Measurements from ENCODE around the gene RANBP17.
"Not testable (repeated sequence)": the region's sequence is repeated elsewhere in the genome, so short reads cannot be mapped to it uniquely, and the experiment has no call there.

The RANBP17 gene

GRCh38 chr5:170861917-170862766 is at the start of gene RANBP17:
TSS of gene RANBP17 (plus strand) at chr5:170862018.
- DNase-seq (ENCODE audit: low read depth) = no peak

- no peak for DNase-seq (ENCODE audit: low read depth)
These were observed 48.6 kb upstream of the RANBP17 start for GRCh38 chr5:170813231-170813630.

GRCh38 chr5:170817195-170817594 is 44.6 kb upstream of the RANBP17 start:
- DNase-seq (ENCODE audit: low read depth) = no peak

GRCh38 chr5:170818232-170818631 is 43.6 kb upstream of the RANBP17 start:
- peak; percentile 5 for DNase-seq (ENCODE audit: low read depth)

- no peak for DNase-seq (ENCODE audit: low read depth)
These were observed 42.0 kb upstream of the RANBP17 start for GRCh38 chr5:170819824-170820223.

DNA sequence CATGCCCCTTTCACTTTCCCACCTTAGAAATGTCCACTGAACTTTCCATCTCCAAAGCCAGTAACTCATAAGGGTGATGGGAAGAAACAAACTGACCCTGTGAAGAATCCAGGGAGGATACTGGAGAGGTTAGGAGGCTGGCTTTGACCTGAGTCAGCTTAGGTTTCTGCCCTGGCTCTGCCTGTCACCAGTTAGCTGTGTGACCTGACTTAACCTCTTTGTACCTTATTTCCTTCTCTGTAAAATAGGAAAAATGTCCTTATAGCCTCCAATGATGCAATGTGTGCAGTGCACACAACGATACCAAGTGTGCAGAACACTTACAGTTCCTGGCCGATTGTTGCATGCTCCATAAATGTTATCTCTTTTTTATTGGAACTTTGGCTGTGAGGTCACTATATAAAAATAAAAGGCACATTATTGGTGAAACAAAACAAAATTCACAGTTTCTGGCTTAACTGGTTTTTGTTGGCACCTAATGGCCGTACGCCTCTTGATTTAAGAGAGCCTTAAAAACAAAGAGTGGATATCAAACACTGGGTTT is 40.5 kb upstream of the RANBP17 start:
- no peak for DNase-seq (ENCODE audit: low read depth)

- DNase-seq (ENCODE audit: low read depth) = no peak
These were observed 35.7 kb upstream of the RANBP17 start for GRCh38 chr5:170826117-170826516.

DNA sequence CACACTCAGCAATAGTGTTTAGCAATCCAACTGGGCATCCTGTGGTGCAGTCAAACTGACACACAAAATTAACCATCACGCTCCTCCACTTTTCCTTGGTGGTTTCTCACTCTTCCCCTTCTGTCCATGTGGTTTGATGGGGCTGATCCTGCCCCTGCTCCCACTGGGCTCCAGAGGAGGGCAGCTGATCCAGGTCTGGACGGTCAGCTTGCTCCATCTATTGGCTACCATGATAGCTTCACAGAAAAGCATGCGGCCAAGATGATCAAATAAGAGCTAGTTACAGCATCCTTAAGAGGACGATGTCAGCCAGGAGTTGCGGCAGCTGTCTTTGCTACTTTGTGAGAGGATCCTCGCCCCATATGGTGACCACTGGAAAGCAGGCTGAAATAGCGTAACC is 29.6 kb upstream of the RANBP17 start:
- DNase-seq (ENCODE audit: low read depth) = no peak

DNA sequence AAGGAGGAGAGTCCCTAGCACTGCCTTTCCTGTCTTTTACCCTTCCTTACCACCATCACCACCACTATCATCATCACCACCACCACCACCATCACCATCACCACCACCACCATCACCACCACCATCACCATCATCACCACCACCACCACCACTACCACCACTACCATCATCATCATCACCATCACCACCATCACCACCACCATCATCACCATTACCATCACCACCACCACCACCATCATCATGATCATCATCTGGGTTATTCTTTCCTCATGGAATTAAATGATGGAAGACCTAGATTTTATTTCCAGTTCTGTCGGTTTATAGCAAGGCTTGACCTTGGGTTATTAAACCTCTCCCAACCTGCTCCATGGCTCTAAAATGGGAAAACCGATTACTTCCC is 27.8 kb upstream of the RANBP17 start:
- not testable (repeated sequence) for DNase-seq (ENCODE audit: low read depth)

DNA sequence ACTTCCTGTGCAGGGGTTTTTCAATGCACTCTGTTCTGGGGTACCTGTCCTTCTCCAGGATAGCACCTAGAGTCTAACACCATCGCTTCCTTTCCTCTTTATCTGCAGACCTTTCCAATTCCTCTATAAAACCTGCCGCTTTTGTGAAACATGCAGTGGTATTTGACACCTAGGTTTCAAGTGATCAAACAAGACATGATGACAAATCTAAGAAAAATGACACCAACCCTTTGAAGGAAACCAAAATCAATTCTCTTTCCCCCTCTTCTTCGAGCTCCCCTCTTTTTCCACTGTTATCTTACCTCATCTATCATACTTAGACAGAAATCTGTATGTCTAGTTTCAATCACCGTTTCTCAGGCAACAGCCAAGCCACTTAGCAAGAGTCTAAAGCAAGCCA is 25.6 kb upstream of the RANBP17 start:
- DNase-seq (ENCODE audit: low read depth) = no peak

DNA sequence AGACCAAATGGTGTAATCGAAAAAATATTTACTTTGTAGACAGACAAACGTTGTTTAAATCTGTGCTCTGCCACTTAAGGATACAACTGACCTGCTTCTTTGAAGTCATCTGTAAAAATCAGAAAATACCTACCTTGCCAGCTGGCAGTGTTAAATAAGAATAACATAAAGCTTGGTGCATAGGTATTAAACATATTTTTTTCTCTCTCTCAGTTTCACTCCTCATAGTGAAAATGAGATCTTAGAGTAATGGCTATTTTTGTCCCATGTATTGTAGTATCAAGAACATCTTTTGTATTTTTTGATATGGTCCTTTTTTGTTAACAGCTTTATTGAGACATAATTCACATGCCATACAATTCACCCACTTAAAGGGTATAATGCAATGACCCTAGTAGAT is 17.9 kb upstream of the RANBP17 start:
- no peak for DNase-seq (ENCODE audit: low read depth)

DNA sequence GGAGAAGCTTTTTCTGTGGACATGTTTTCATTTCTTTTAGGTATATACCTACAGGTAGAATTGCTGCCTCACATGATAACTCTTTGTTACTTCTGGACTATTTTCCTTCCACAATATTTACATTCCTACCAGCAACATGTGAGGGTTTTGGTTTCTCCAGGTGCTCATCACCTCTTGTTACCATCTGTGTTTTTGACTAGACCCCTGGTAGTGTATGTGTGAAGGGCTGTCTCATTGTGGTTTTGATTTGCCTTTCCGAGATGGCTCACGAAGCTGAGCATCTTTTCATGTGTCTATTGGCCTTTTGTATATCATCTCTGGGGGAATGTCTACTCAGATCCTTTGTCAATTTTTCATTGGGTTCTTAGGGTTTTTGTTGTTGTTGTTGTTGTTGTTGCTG is 17.2 kb upstream of the RANBP17 start:
- no peak for DNase-seq (ENCODE audit: low read depth)

- no peak for DNase-seq (ENCODE audit: low read depth)
These were observed 15.4 kb upstream of the RANBP17 start for GRCh38 chr5:170846416-170846815.

GRCh38 chr5:170846846-170847245 is 15.0 kb upstream of the RANBP17 start:
- no peak for DNase-seq (ENCODE audit: low read depth)

- DNase-seq (ENCODE audit: low read depth) = no peak
These were observed 13.8 kb upstream of the RANBP17 start for GRCh38 chr5:170848033-170848432.

GRCh38 chr5:170849374-170849773 is 12.4 kb upstream of the RANBP17 start:
- DNase-seq (ENCODE audit: low read depth) = no peak

- no peak for DNase-seq (ENCODE audit: low read depth)
These were observed 7.3 kb upstream of the RANBP17 start for GRCh38 chr5:170854566-170854965.

GRCh38 chr5:170857066-170857465 is 4.8 kb upstream of the RANBP17 start:
- DNase-seq (ENCODE audit: low read depth) = no peak

- DNase-seq (ENCODE audit: low read depth) = no peak
These were observed 1.4 kb upstream of the RANBP17 start for GRCh38 chr5:170860415-170860814.

- DNase-seq (ENCODE audit: low read depth) = no peak
These were observed 776 bp upstream of the RANBP17 start for GRCh38 chr5:170860818-170861666.

GRCh38 chr5:170861667-170861916 is 226 bp upstream of the RANBP17 start:
- DNase-seq (ENCODE audit: low read depth) = no peak

DNA sequence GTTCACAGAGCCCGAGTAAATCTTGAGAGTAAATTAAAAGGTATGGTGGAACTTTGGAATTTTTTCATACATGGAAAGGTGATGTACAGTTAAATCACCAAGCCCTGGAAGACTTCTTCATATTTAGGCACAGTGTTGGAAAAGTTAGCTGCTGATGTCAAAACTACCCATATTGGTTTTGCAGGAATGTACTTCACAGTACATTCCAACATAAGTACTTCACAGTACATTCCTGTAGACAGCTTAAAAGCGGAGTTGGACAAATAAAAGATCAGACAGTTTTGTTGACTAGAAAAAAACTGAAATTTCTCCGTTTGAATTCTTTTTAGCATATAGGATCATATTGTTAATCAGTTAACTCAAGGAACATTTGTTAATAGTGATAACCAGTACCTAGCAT is 1.8 kb downstream of the RANBP17 start:
- DNase-seq (ENCODE audit: low read depth) = no peak

- no peak for DNase-seq (ENCODE audit: low read depth)
These were observed 3.8 kb downstream of the RANBP17 start for GRCh38 chr5:170865622-170866021.

Measured in GM04503 (cell line).